NCI-H82 treated with DMSO at 0.1 percent for 48 hours (cell line): ENCODE data around the gene ADGRL1.
A peak's percentile ranks its signal among the peaks of the same experiment; 100 is the strongest.
"Not testable (repeated sequence)": the region's sequence is repeated elsewhere in the genome, so short reads cannot be mapped to it uniquely, and the experiment has no call there.

Experiments used
- DNase-seq: peaks from one replicate; lab custom pipeline; 2025; ENCODE audit not compliant: unreplicated experiment; lab: John Stamatoyannopoulos, UW

ADGRL1 gene

GRCh38 chr19:14205452-14206287, at the start of gene ADGRL1:
TSS of gene ADGRL1 (minus strand) at chr19:14206169. CDS start at chr19:14183602, 22,567 bp downstream.
- DNase-seq, result not testable (repeated sequence)

GRCh38 chr19:14255316-14255715, 49.3 kb upstream of the ADGRL1 start:
- DNase-seq, result not testable (repeated sequence)

- DNase-seq, result not testable (repeated sequence)
These were observed 48.0 kb upstream of the ADGRL1 start for GRCh38 chr19:14253822-14254599.

GRCh38 chr19:14252136-14252535, 46.2 kb upstream of the ADGRL1 start:
- not testable (repeated sequence) for DNase-seq

- DNase-seq, result no peak
These were observed 44.9 kb upstream of the ADGRL1 start for GRCh38 chr19:14250870-14251269.

- not testable (repeated sequence) for DNase-seq
These were observed 44.3 kb upstream of the ADGRL1 start for GRCh38 chr19:14250315-14250714.

- DNase-seq, result not testable (repeated sequence)
These were observed 43.9 kb upstream of the ADGRL1 start for GRCh38 chr19:14249891-14250290.

GRCh38 chr19:14249012-14249754, 43.2 kb upstream of the ADGRL1 start:
- DNase-seq, result not testable (repeated sequence)

- peak; percentile 88 for DNase-seq
These were observed 42.6 kb upstream of the ADGRL1 start for GRCh38 chr19:14248578-14249011.

GRCh38 chr19:14247548-14248471, 41.8 kb upstream of the ADGRL1 start:
- not testable (repeated sequence) for DNase-seq

- DNase-seq, result not testable (repeated sequence)
These were observed 41.2 kb upstream of the ADGRL1 start for GRCh38 chr19:14247205-14247547.

GRCh38 chr19:14244393-14244792, 38.4 kb upstream of the ADGRL1 start:
- not testable (repeated sequence) for DNase-seq

- not testable (repeated sequence) for DNase-seq
These were observed 37.7 kb upstream of the ADGRL1 start for GRCh38 chr19:14243718-14244117.

GRCh38 chr19:14237014-14237941, 31.3 kb upstream of the ADGRL1 start:
- DNase-seq, result no peak

- not testable (repeated sequence) for DNase-seq
These were observed 27.0 kb upstream of the ADGRL1 start for GRCh38 chr19:14232945-14233344.

- not testable (repeated sequence) for DNase-seq
These were observed 22.6 kb upstream of the ADGRL1 start for GRCh38 chr19:14228446-14229071.

- not testable (repeated sequence) for DNase-seq
These were observed 20.5 kb upstream of the ADGRL1 start for GRCh38 chr19:14226498-14226897.

GRCh38 chr19:14222886-14223285, 16.9 kb upstream of the ADGRL1 start:
- DNase-seq, result no peak

- not testable (repeated sequence) for DNase-seq
These were observed 15.4 kb upstream of the ADGRL1 start for GRCh38 chr19:14221345-14221744.
